Heart left ventricle (tissue), 13 donors: ENCODE measurements around the gene OR2K2.

Experiments
- CTCF ChIP-seq, 12 donors: fragments of 200-600 bp; sonication (generic) in 4 of 12; IDR thresholded peaks; one replicate each; pipeline versions ENCODE4 v1.5.0 to v1.8.0; 2018 to 2022; ENCODE audit warnings: antibody characterized with exemption in 12 of 12, mild to moderate bottlenecking in 5 of 12
- POLR2A ChIP-seq, 2 donors: fragments of 450-650 bp; IDR thresholded peaks; one replicate each; pipeline ENCODE4 v1.6.1; 2017; ENCODE audit warnings: antibody characterized with exemption in 2 of 2, mild to moderate bottlenecking in 2 of 2, moderate library complexity in 2 of 2
- donor health status: ischemic (EF 13 %, LVEDD 7.1; RV severe dilation, severe dysfunction).
- donor health status: DM: no; HTN: yes; CAD: no.
- donor health status: DM: no; HTN: no; CAD: no.
- donor health status: ischemic (EF 25% LVEDD 6.9; RV normal size, moderate dysfunction).
- donor health status: ischemic (EF 25% LVEDD 5.7; RV mildly dilated, moderate dysfunction).
- donor health status: ischemic (EF 35%, LVEDD 5.7; RV mildly dilated, moderate dysfunction).
- donor health status: nonischemic (EF 11% LVEDD 7.7; RV severe dilation, severe dysfunction).
- donor health status: DM: yes; HTN: yes; CAD: no.
- donor health status: PGD.
- donor health status: ischemic (EF 29% LVEDD 5.4; RV normal size, mild dysfunction).
- donor health status: nonischemic (EF 23%, LVEDD 6.1; RV moderate dilation, normal function).

- TF ChIP-seq CTCF (IDR thresholded peaks at IDR 0.05) (no peak), POLR2A (IDR thresholded peaks at IDR 0.05) (no peak)
These were observed 47.2 kb downstream of the OR2K2 start for GRCh38 chr9:111282845-111283244.
